GM19043 (cell line): ENCODE results near the gene MSANTD1.

Experiments used
- ATAC-seq: cut with Tn5 transposase; IDR thresholded peaks from one replicate; pipeline ENCODE4 v1.9.1; 2021; ENCODE audit warnings: low read depth; ENCODE audit not compliant: unreplicated experiment

MSANTD1 gene

DNA sequence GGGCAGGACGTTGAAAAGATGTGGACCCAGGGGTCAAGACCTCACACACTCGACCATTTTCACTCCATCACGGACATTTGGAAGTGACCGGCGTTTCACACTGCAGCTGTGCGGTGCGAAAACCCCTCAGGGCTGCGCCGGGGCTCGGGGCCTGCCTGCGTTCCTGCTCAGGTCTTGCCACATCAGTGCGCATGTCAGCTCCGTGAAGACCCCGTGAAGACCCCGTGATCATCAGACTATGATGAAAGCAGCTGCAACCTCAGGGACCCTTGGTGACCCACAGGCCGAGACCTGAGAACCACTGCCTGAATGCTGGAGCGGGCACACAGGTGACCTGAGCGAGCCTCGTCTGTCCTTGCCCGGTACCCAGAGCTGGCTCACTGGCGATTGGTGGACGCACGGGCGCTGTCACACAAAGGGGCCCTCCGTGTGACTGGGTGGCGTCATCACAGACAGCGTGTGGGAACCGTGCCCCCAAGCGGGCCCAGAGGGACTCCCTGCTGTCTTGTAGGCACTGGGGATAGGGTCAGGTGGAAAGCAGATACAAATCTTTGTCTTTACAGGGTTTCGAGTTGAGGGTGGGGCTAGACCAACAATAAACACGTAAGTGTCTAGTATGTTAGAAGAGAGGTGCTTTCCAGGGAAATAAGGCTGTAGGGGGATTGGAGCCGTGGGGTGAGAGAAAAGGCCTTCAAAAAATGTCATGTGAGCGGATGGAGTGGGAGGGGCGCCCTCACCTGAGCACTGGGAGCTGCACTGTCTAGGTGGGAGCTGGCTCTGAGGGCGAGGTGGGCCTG is 12.7 kb downstream of the MSANTD1 start:
- no peak for ATAC-seq

DNA sequence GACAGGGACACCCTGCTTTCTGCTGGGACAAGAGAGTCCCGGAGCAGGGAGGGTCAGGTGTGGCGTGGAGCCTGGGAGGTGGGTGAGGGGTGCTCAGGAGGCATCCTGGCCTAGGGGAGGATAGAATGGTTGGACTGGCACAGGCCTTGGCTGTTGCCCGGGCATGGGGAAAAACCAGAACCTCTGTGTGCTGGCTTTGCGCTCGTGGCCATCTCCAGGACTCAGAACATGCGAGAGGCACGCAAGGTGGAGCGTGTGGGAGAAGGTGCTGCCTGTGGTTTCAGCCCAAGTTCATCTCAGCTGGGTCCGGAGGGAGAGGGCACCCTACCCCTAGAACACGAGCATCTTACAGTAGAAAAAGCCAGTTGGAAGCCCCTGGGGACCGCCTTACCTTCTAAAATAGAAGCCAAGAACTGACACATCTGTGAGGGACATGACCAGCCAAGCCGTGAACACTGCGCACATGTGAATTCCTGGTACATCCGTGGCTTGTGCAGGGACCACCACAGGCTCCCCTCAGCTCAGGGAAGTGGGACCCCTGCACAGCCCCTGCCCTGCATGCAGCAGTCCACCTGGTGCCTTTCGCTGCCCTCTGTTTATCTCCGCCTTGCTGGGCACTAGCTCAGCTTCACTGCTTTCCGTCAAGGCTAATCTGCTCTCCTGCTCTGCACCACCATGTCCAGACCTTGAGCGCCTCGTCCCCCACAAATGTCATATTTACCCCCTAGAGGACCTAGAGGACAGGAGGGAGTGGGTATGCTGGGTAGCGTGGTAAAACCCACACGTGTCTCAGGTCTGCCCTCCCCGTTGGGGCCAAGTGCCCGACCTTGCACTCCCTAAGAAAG is 13.5 kb downstream of the MSANTD1 start:
- ATAC-seq = no peak

DNA sequence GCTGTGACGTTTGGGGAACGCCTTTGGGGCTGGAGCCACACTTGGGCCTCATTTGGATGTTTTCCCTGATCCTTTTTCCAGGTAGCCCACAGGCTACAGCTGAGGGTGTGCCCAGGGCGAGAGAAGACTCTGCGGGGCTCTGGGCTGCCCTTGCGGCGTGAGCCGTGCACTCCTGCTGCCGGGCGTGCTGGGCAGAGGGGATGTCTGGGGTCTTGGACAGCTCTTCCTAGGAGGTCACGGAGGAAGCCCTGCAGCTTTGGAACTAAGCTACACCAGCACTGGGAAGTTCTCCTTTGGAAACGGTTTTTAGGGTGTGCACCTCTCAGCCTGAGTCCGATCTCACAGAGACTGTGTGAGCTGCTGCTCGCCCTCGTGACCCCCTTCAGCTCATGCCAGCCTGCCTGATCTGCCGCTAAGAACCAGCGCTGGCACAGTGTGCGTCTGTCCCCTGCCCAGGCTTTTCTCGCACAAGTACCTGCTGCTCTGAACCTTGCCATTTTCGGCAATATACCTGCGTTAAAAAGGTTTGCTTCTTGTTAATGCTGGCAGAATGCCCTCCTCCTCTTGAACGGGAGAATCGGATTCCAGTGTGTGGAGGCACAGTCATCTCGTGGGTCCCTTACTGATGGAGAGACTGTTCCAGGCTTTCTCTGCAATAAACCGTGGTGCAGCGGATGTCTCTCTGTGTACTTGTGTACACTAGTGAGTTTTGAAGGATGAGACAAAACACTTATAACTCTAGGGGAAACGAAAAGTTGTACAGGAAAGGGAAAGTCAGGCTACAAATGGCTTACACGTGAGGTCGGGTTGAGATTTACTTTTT is 14.3 kb downstream of the MSANTD1 start:
- ATAC-seq = no peak

DNA sequence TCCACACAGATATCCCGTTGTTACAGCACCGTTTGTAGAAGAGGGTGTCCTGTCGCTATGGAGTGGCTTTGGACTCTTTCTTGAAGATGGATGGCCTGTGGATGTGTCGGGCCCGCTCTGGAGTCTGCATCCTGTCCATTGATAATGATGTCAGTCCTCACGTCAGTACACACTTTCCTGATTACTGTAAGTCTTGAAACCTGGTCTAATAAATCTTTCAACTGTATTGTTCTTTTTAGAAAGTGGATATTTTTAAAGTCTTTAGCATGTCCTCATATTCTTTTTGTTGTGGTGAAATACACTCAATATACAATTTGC is 14.9 kb downstream of the MSANTD1 start:
- ATAC-seq = no peak

DNA sequence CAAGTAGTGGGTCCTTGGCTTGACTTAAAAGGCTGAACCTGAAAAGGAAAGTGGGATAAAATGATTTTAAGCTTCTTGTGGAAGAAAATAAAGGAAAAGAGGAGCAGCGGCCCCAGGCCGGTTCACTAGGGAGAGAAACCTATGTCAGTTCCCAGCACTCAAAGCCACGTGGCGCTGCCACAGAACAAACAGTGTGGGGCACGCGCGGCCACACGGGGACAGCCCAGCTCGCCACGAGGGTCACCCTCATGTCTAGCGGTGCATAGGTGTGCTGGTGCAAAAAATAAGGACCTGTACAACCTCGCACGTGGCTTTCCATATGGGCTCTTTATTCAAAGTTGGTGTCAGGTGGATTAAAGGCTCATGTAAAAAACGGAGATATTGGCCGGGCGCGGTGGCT is 17.1 kb downstream of the MSANTD1 start:
- no peak for ATAC-seq

DNA sequence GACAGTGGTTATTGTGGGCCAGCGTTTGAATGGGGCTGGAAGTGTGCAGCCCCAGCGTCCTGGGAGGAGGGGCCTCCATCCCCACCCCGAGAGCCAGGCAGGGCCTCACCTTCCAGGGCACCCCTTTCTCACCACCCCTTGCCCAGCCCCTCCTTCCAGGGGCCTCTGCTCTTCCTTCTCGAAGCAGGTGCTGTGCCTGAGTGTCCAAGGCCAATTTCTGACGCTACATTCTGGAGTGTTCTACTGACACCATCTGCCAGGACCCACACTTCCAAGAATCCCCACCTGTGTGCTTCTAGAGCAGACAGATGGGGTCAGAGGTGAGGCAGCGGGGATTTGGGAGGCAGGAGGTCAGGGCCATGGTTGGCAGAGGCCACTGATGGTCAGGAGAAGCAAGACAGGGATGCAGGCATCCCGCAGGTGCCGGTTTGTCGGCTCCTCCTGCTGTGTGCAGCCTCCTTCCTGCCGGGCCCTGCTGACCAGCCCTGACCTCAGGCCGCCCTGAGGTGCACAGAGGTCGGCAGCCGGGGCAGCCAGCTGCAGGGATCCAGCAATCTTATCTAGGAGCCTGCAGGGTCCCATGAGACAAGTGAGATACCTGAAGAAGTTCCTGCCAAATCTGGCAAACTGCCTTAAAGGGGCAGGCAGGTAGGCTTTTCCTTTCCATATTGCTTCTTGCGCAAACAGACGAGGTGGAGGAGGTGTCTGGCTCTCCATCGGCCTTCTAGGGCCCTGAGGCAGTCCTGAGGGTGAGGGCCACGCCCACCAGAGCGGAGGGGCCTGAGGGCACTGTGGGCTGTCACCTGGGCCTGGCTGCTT is 18.8 kb downstream of the MSANTD1 start:
- no peak for ATAC-seq

DNA sequence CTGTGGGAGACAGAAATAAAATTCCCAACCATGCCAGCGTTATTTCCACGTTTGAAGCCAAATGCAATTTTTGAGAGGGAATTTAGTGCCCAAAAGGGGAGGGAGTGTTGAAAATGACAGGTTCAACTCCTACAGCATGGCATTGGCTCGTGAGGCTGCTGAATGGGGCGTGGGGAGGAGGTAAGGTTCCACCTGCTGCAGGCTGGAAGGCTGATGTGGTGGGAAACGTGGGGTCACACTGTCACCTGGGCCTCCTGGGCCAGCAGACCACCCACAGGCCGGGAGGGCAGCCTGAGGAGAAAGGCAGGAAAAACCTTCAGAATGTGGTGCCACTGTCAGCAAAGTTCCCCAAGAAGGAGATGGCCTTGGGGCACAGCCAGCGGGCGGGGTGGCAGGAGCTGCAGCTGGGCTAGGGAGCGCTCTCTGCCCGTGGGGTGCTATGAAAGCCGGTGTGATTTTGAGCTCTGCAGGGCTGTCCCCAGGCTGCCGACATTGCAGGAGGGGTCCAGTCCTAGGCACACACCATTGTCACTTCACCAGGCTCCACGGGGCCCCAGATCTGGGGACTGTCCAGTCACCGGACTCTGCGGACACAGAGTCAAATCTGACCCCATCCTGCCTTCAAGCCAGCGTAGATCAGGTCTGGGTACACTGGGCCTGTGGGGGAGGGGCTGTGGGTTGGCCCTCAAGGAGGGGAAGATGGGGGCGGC is 19.6 kb downstream of the MSANTD1 start:
- ATAC-seq = no peak

DNA sequence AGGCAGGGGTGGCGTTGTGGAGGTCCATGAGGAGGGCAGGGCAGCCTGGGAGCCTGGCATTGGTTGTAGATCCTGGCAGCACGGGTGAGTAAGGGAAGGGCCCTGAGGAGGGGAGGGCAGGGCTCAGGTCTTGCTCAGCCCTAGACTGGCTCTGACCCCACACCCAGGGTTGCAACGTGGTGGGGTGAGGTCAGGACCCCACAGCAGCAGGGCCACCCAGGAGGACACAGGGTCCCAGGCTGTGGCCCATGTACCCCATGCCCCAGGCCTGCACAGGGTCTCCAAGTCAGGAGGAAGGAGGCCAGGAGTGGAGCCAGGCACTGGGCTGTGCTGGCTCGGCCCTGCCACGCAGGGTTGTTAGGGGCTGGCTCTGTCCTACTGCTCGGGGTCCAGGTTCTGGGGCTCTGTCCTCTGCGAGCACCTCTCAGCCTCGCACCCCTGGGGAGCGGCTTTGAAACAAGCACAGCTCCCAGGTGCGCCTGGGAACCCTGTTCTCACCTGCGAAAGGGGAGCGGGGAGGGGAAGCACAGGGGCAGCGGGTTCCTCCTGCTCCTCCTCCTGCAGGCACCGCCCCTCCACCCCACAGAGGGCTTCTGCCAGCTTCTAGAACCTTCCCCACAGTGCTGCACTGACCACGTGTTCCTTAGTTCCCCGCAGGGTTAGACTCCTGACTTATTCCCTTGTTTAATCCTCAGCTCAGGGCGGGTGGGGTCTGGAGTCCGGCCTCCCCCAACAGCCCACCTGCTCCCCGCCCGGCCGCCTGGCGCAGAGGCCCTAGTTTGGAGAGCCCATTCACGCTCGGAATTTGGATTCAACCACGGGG is 20.4 kb downstream of the MSANTD1 start:
- no peak for ATAC-seq

DNA sequence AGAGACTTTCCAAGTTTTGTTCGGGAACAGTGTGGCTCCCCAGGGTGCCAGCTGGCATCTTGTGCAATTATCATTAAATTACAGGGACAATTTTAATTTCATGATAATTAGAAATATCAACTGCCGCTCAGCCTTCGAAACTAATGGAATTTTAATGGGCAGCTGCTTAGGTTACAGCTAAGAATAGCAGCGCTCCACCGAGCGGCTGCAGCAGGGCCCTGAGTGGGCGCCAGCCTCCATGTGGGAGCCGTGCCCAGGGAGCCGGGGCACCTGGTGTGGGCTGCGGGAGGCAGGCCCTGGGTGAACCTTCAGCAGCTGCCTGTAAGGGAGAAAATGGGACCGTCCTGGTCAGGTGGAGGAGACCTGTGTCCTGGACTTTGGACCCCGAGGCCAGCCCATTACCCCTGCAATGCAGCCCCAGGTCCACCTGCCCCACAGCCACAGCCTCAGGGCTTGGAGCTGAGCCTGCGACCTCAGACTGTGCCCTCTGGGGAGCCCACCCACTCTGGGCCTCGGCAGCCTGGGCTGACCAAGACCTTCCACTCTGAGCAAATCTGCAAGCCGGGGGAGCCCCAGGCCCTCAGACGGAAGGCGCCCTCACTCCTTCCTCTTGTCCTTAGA is 21.1 kb downstream of the MSANTD1 start:
- no peak for ATAC-seq

DNA sequence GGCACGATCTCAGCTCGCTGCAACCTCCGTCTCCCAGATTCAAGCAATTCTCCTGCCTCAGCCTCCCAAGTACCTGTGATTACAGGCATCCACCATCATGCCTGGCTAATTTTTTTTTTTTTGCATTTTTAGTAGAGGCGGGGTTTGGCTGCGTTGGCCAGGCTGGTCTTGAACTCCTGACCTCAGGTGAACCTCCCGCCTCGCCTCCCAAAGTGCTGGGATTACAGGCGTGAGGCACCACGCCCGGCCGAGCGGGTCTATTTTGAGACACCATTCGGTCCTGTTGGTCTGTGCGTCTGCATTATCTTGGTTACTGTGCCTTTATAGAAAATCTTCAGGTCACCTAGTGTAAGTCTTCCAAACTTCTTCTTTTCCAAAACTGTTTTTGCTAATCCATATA is 22.2 kb downstream of the MSANTD1 start:
- ATAC-seq = no peak

DNA sequence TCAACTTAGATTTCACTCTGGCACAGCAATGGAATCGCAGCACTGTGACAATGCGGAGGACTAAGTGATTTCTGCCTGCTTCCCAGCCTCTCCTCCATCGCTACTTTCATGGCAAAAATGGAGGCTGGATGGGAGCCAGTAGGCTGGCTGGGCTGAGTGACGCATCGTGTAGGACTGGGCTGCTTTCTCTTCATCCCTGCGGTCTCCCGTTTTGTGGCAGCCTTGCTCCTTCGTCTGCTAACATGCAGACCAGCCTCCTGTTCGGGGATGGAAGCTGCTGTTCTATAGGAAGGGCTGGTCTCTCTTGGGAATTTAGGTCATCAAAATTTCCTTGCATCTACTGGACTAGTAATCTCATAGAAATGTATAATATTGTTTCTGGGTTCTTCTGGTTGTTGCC is 28.0 kb downstream of the MSANTD1 start:
- no peak for ATAC-seq

DNA sequence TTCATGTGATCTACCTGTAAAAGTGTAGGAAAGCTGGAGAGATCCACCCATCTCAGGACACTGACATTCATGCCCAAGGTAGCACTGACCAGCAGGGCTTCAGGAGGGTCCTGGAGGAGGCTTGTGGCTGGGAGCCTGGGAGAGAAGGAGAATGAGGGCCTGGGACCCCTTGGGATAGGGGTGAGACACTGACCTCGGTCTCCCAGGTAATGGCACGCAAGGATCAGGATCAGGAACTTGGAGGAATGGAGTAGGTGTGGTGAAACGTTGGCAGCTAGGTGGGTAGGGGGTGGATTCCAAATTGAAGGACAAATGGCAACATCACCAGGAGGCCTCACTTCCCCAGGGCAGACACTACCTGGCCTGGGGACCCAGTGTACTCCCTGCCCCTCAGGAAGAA is 31.5 kb downstream of the MSANTD1 start:
- ATAC-seq = no peak

DNA sequence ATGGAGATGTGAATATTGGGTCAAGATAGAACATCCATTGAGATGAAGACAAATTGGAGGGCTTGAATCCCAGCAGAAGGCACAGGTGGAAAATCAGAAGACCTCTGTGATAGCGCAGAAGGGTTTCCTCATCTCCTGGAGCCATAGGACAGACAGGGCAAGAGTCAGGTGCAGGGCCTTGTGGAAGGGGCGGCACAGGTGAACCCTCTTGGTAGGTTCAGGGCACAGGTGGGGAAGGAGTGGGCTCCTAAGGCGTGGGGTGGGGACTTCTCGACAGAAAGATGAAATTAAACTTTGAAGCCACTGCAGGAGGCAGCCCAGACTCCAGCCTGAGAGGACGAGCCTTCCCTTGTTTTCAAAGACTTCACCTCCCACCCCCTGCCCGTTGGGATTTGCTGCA is 34.5 kb downstream of the MSANTD1 start:
- ATAC-seq = no peak

DNA sequence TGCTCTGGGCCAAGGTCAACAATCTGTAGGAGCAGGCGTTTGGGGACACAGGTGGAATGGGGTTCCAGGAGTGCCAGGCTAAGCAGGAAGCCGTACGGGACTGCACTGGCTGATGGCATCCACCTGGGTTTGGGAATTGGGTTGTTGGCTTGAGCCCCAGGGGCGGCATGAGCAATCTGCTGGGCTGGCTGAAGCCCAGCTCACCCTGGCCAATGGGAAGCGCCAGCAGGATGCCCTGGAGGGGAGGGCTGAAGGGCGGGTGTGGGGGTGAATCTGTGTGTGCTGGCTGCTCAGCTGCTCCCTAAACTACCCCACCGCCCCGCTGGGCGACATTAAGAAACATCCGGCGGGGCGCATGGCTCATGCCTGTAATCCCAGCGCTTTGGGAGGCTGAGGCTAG is 35.0 kb downstream of the MSANTD1 start:
- no peak for ATAC-seq

DNA sequence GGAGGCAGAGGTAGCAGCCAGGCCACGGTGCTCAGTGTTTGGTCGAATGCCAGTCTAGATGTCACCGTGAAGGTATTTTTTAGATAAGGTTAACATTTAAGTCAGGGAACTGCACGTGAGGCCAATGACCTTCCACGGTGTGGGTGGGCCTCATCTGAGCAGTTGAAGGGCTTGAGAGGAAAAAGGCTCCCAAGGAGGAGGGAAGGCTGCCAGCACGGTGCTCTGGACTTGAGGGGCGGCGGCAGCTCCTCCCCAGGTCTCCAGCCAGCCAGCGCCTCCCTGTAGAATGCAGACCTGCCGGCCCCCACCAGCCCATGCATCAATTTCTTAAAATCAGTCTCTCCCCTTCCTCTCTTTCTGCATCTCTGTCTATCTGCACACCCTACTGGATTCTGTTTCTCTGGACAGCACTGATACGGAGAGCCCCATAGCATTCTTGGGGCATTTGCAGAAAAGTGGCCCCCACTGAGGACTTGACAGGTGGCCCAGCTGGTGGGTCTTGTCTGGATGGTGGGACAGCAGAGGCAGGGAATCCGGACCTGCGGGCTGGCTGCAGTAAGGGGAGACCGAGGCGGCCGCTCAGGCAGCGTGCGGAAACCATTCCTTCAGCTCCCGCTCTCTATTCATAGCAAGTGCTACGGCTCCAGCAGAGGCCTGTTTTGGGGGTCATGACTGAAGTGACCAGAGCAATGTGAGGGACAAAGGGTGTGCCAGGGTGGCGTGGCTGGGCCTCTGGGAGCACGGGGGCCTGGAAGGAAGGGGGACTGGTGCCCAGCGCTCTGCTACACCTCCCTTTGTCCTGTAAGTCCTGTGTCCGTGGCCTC is 36.0 kb downstream of the MSANTD1 start:
- ATAC-seq = no peak

DNA sequence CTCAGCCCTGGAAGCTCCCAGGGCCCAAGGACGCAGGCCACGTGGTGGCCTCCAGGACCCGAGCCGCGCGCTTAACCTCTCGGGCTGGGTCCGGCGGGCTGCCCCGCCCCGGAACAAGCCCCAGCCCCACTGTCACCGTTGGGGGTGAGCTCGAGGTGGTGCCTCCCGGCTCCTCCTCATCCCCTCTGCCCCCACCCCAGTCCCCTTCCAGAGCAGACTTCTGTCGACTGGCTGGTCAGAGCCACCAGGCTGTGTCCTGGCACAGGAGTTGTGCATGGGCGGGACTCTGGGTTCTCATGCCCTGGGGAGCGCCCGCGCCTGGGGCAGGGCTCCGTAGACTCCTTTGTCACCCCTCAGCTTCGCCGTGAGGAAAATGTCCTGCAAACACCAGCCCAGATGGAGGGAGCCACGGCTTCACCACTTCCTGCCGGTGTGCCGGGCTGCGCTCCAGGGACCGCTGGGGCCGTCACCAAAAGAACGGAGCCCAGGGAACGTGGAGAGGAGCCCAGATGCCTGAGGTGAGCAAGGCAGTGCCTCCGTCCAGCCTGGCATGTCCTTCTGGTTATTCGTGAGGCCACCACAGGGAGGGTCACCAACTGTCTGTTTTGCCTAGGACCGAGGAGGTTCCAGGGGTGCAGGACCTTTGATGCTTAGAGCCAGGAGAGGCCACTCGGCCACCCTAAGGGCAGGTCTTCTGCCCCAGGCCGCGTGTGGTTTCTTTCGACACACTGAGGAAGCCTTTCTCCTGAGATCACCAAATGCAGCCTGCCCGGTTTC is 36.8 kb downstream of the MSANTD1 start:
- peak; percentile 91 for ATAC-seq
